ENCODE results near the gene FASTK. TPM values are rescaled to one million over a fixed set of nuclear protein-coding genes. Genes with fewer than 3 reads are reported as not detected.

The FASTK gene
- total and polyA plus RNA-seq, 2 donors = 42.4 to 87.8 TPM

GRCh38 chr7:151085691-151086620 is 5.3 kb upstream of the FASTK start, which contains the start of gene AGAP3:
Gene AGAP3 (plus strand): TSS chr7:151086475. CDS start chr7:151086742, 267 bp downstream.
- Histone ChIP-seq H3K4me1 (ENCODE audit: insufficient read depth) (no peaks in the 10 kb centered on the region), H3K27ac (ENCODE audit: low read depth) (peak within 1 kb of the TSS; percentile 60), H3K4me3 (ENCODE audit: low read depth, low read length) (peak within 1 kb of the TSS; percentile 79), H3K36me3 (ENCODE audit: insufficient read depth) (no peaks in the 10 kb centered on the region)
- DNase-seq (ENCODE audit: extremely low spot score) = peak; percentile 57
- under 1% methylated on average over 84 of the region's 84 CpGs for WGBS

- WGBS = 27% methylated on average over 5 of the region's 5 CpGs
- Histone ChIP-seq H3K4me1 (ENCODE audit: insufficient read depth) (no peaks in the 10 kb centered on the region), H3K36me3 (ENCODE audit: insufficient read depth) (no peaks in the 10 kb centered on the region), H3K4me3 (ENCODE audit: low read depth, low read length) (no peak overlapping the region), H3K27ac (ENCODE audit: low read depth) (no peak overlapping the region)
- DNase-seq (ENCODE audit: extremely low spot score) = no peak
Measured at GRCh38 chr7:151085329-151085690, 4.7 kb upstream of the FASTK start.

- no peaks in the 10 kb centered on the region for H3K4me1 ChIP-seq (ENCODE audit: insufficient read depth)
- H3K4me3 ChIP-seq (ENCODE audit: low read depth, low read length) = peak overlapping the region; percentile 80
- H3K36me3 ChIP-seq (ENCODE audit: insufficient read depth) = no peaks in the 10 kb centered on the region
- no peak for DNase-seq (ENCODE audit: extremely low spot score)
- no peak overlapping the region for H3K27ac ChIP-seq (ENCODE audit: low read depth)
- 30% methylated on average over 3 of the region's 3 CpGs for WGBS
Measured at GRCh38 chr7:151083824-151084160, 3.2 kb upstream of the FASTK start.

- Histone ChIP-seq H3K27ac (ENCODE audit: low read depth) (peak within 1 kb of the TSS; percentile 88), H3K36me3 (ENCODE audit: insufficient read depth) (no peaks in the 10 kb centered on the region), H3K4me3 (ENCODE audit: low read depth, low read length) (peak within 1 kb of the TSS; percentile 80), H3K4me1 (ENCODE audit: insufficient read depth) (no peaks in the 10 kb centered on the region)
- DNase-seq (ENCODE audit: extremely low spot score) = no peak
- under 1% methylated on average over 69 of the region's 69 CpGs for WGBS
Measured at GRCh38 chr7:151083071-151083823, 2.6 kb upstream of the FASTK start, which contains the start of gene TMUB1. Gene TMUB1 (minus strand): TSS chr7:151083493. CDS start chr7:151082563, 930 bp downstream.

- no peak for DNase-seq (ENCODE audit: extremely low spot score)
- Histone ChIP-seq H3K36me3 (ENCODE audit: insufficient read depth) (no peaks in the 10 kb centered on the region), H3K4me3 (ENCODE audit: low read depth, low read length) (peak overlapping the region; percentile 80), H3K27ac (ENCODE audit: low read depth) (peak overlapping the region; percentile 88), H3K4me1 (ENCODE audit: insufficient read depth) (no peaks in the 10 kb centered on the region)
- 54% methylated on average over 42 of the region's 42 CpGs for WGBS
Measured at GRCh38 chr7:151082141-151083070, 1.8 kb upstream of the FASTK start.

- Histone ChIP-seq H3K4me1 (ENCODE audit: insufficient read depth) (no peaks in the 10 kb centered on the region), H3K36me3 (ENCODE audit: insufficient read depth) (no peaks in the 10 kb centered on the region), H3K27ac (ENCODE audit: low read depth) (peak overlapping the region; percentile 86), H3K4me3 (ENCODE audit: low read depth, low read length) (peak overlapping the region; percentile 24)
- WGBS = 18% methylated on average over 64 of the region's 64 CpGs
- no peak for DNase-seq (ENCODE audit: extremely low spot score)
Measured at GRCh38 chr7:151081170-151082101, 827 bp upstream of the FASTK start.

GRCh38 chr7:151080067-151080521 is 515 bp downstream of the FASTK start:
- no peaks in the 10 kb centered on the region for H3K4me1 ChIP-seq (ENCODE audit: insufficient read depth)
- H3K27ac ChIP-seq (ENCODE audit: low read depth) = peak overlapping the region; percentile 97
- H3K4me3 ChIP-seq (ENCODE audit: low read depth, low read length) = peak overlapping the region; percentile 81
- no peaks in the 10 kb centered on the region for H3K36me3 ChIP-seq (ENCODE audit: insufficient read depth)
- under 1% methylated on average over 31 of the region's 31 CpGs for WGBS
- DNase-seq (ENCODE audit: extremely low spot score) = no peak

- Histone ChIP-seq H3K4me3 (ENCODE audit: low read depth, low read length) (peak overlapping the region; percentile 81), H3K27ac (ENCODE audit: low read depth) (no peak overlapping the region), H3K36me3 (ENCODE audit: insufficient read depth) (peaks cover 3% of the 10 kb centered on the region), H3K4me1 (ENCODE audit: insufficient read depth) (no peaks in the 10 kb centered on the region)
- WGBS = 72% methylated on average over 27 of the region's 27 CpGs
- no peak for DNase-seq (ENCODE audit: extremely low spot score)
Measured at GRCh38 chr7:151079199-151079910, 1.3 kb downstream of the FASTK start.

- peaks cover 3% of the 10 kb centered on the region for H3K36me3 ChIP-seq (ENCODE audit: insufficient read depth)
- H3K4me3 ChIP-seq (ENCODE audit: low read depth, low read length) = no peak overlapping the region
- DNase-seq (ENCODE audit: extremely low spot score) = no peak
- no peaks in the 10 kb centered on the region for H3K4me1 ChIP-seq (ENCODE audit: insufficient read depth)
- no peak overlapping the region for H3K27ac ChIP-seq (ENCODE audit: low read depth)
- 37% methylated on average over 22 of the region's 22 CpGs for WGBS
Measured at GRCh38 chr7:151078233-151079040, 2.2 kb downstream of the FASTK start.

GRCh38 chr7:151077705-151078232 is 2.8 kb downstream of the FASTK start:
- Histone ChIP-seq H3K36me3 (ENCODE audit: insufficient read depth) (peaks cover 3% of the 10 kb centered on the region), H3K4me3 (ENCODE audit: low read depth, low read length) (no peak overlapping the region), H3K27ac (ENCODE audit: low read depth) (no peak overlapping the region), H3K4me1 (ENCODE audit: insufficient read depth) (no peaks in the 10 kb centered on the region)
- 70% methylated on average over 10 of the region's 10 CpGs for WGBS
- no peak for DNase-seq (ENCODE audit: extremely low spot score)
